DMS153 (cell line): ENCODE measurements around the gene OR4X2.
"Not testable (repeated sequence)": the region's sequence is repeated elsewhere in the genome, so short reads cannot be mapped to it uniquely, and the experiment has no call there.

Experiments
- DNase-seq: peaks from one replicate; lab custom pipeline; 2025; lab: John Stamatoyannopoulos, UW

The OR4X2 gene, protein sequence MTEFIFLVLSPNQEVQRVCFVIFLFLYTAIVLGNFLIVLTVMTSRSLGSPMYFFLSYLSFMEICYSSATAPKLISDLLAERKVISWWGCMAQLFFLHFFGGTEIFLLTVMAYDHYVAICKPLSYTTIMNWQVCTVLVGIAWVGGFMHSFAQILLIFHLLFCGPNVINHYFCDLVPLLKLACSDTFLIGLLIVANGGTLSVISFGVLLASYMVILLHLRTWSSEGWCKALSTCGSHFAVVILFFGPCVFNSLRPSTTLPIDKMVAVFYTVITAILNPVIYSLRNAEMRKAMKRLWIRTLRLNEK

DNA sequence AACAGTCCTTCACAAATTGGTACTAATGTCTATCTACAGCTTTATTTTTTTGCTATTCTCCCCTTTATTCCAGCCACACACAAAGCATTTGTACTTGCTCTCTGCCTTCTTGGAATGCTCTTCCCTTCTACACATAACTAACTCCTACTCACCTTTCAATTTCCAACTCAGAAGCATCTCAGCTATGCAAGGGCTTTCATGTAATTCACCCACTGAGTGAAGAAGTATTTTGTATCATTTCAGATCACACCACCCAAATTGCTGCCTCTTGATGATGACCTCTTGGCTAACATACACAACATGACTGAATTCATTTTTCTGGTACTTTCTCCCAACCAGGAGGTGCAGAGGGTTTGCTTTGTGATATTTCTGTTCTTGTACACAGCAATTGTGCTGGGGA is at the start of gene OR4X2:
TSS of gene OR4X2 (plus strand) at position 301 of the 400 bp plus-strand sequence. CDS start at position 301, 0 bp downstream.
- no peak for DNase-seq

DNA sequence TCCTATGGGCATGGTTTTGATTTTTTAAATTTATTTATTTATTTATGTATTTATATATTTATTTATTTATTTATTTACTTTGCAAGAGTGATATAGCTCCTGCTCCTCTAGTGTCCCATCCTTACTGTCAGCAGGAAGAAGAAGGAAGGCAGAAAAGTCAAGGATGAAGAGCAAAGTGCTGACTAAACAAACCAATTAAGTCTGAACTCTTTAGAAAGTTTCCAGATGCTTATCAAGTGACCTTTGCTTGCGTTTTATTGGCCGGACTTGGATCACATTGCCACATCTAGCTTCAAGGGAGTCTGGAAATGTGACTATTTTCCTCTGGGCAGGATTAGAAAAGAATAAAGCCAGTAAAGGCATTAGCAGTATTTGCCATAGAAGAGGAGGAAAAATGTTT is 37.0 kb upstream of the OR4X2 start:
- no peak for DNase-seq

DNA sequence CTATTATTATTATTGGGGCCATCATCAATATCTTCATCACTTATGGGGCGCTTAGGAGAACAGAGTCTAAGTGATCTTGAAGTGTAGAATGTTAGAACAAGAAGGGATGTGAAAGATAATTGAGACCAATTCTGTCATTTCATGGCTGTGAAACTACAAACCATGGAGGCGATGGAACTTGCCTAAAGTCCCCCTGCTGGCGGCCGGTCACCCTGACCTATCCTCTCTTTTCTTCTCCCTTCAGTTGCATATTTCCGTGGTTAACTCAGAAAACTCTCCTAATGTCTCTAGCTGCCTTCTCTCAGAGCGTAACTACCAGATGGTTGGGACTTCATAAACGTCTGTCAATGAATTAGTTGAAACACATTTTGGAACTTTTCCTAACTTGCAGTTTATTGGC is 34.9 kb upstream of the OR4X2 start:
- no peak for DNase-seq

DNA sequence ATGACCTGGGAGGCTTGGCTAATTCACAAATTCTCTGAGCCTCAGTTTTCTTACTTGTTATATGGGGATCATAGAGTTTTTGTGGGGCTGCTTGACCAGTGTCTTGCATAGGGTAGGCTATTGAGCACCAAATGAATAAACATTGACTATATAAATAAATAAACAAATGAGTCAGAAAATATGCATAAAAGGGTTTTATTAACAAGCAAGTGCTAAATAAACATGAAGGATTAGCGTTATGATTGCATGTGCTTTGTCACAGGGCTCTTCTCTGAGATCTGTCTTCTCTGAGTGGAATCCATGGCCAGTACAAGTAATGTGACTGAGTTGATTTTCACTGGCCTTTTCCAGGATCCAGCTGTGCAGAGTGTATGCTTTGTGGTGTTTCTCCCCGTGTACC is 28.4 kb upstream of the OR4X2 start, which contains the start of gene OR4B1:
TSS of gene OR4B1 (plus strand) at position 301 of the 400 bp plus-strand sequence. CDS start at position 301, 0 bp downstream.
- no peak for DNase-seq

DNA sequence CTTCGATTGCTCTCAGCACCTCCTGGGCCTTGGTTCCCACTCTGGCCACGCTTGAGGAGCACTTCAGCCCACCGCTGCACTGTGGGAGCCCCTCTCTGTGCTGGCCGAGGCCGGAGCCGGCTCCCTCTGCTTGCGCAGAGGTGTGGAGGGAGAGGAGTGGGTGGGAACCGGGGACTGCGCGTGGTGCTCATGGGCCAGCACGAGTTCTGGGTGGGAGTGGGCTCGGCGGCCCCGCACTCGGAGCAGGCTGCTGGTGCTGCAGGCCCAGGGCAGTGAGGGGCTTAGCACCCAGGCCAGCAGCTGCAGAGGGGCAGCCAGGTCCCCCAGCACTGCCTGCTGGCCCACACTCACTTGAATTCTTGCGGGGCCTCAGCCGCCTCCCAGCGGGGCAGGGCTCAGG is 16.1 kb upstream of the OR4X2 start:
- no peak for DNase-seq

- not testable (repeated sequence) for DNase-seq
Measured at GRCh38 chr11:48230057-48230456, 14.8 kb upstream of the OR4X2 start.

DNA sequence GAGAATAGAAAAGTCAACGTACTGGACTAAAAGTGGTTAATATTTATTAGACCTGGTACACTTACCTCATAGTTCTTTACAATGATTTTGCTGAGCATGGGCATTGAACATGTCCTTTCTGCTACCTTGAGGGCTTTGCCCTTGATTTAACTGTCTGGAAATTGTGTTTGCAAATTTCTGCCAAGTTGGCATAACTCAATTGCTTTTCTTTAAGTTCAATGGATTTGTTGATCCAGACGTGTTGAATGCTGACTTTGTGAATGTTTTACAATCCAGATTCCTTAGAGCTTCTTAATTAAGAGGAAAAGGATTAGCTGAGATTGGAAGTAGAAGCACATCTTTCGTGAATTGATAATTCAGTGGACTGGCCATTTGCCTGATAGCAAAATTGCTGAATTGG is 7.2 kb upstream of the OR4X2 start:
- no peak for DNase-seq

DNA sequence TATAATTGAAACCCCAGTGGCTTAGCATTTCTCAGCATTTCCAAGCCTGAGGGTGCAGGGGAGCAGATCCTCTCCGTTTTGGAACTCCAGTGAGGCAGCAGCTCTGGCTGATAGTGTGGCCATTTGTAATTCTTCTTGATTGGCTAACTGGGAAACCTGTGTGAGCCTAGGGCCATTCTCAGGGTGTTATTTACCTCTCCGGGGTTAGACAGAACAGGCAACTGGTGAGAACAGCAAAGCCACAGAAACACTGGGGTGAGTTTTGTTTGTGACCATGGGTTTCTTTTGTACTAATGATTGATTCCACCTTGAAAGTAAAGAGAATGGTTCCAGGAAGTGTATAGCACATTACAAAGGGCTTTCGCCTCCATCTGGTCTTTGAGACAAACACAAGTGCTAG is 2.4 kb upstream of the OR4X2 start:
- DNase-seq: no peak

DNA sequence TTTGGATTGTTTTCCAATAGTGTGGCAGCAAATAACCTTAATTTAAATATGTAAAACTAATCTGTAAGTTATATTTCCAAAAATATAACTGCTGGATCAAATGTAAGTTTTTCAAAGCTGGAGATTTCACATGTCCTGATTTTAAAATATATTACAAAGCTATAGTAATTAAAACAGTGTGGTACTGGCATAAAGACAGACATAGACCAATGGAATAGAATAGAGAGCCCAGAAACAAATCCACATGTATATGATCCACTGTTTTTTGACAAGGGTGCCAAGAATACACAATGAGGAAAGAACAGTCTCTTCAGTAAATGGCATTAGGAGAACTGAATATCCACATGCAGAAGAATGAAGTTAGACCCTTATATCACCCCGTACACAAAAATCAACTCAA is 4.0 kb downstream of the OR4X2 start:
- no peak for DNase-seq

DNA sequence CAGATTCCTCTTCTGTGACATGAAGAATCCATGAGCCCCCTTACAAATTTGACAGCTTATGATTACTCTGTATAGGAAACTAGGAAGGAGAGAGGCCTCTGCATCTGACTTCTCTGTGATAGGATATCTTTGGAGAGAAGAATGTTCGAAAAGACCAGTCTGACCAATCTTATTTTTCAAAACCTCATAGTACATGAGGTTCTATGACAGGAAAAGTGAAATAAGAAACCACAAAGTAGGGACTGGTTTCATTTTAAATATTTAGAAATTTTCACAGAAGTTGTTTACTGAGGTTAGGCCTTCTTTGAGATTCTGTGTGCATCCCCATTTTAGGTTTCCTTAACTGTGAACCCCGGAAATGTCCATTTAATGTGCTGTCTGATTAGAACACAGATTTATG is 16.7 kb downstream of the OR4X2 start:
- no peak for DNase-seq

- DNase-seq: no peak
Measured at GRCh38 chr11:48263423-48263911, 18.6 kb downstream of the OR4X2 start, which contains the start of gene OR4X1. Gene OR4X1, plus strand, starts transcription at chr11:48263861. Its CDS starts 0 bp downstream, at chr11:48263861.

- no peak for DNase-seq
Measured at GRCh38 chr11:48270621-48271020, 25.7 kb downstream of the OR4X2 start.

GRCh38 chr11:48272606-48273005 is 27.7 kb downstream of the OR4X2 start:
- no peak for DNase-seq
